Left lung (tissue), 10 donors: ENCODE data around the gene GNA15. TPM values are rescaled to one million over a fixed set of nuclear protein-coding genes. Genes with fewer than 3 reads are reported as not detected.

ENCODE experiments used
- ATAC-seq: fragments of 200-7000 bp; cut with Tn5 transposase; one replicate; pipeline ENCODE4 v1.9.1; 2020; ENCODE audit warnings: moderate library complexity
- DNase-seq, 4 donors: peaks; one replicate each; pipeline ENCODE4 v3.0.0-alpha.2; 2013 to 2020
- H3K27ac ChIP-seq, 2 donors: fragments of 200-600 bp; sonication (generic) in 1 of 2; one replicate each; pipeline versions ENCODE4 v1.5.0 to v1.8.0; 2020 to 2021
- H3K27me3 ChIP-seq, 2 donors: fragments of 200-600 bp; sonication (generic) in 1 of 2; one replicate each; pipeline versions ENCODE4 v1.5.0 to v1.8.0; 2020 to 2021
- H3K36me3 ChIP-seq, 2 donors: fragments of 200-600 bp; sonication (generic) in 1 of 2; one replicate each; pipeline versions ENCODE4 v1.5.0 to v1.8.0; 2020 to 2021
- H3K4me1 ChIP-seq, 2 donors: fragments of 200-600 bp; one replicate each; pipeline ENCODE4 v1.8.0; 2021
- H3K4me3 ChIP-seq, 2 donors: fragments of 200-600 bp; sonication (generic) in 1 of 2; one replicate each; pipeline versions ENCODE4 v1.5.0 to v1.8.0; 2020 to 2021; ENCODE audit warnings: mild to moderate bottlenecking in 1 of 2
- H3K9me3 ChIP-seq, 2 donors: fragments of 200-600 bp; sonication (generic) in 1 of 2; one replicate each; pipeline versions ENCODE4 v1.5.0 to v1.8.0; 2020 to 2021
- CTCF ChIP-seq, 2 donors: fragments of 200-600 bp; sonication (generic) in 1 of 2; IDR thresholded peaks; one replicate each; pipeline versions ENCODE4 v1.5.0 to v1.8.0; 2021; ENCODE audit warnings: antibody characterized with exemption in 2 of 2
- intact Hi-C, 2 donors: fragments of 100-400 bp; cut with DNase I; formaldehyde crosslinking; loops; one replicate each; pipeline versions ENCODE4 v1.11.2 to v1.14.2; 2022
- polyA plus RNA-seq, 6 donors: library from polyadenylated mRNA; unstranded; fragments of 120-200 nt; gene quantifications; one replicate each; pipeline ENCODE4 v1.2.1, GENCODE V29; 2013; ENCODE audit not compliant: insufficient read length in 6 of 6
- total RNA-seq, 2 donors: library from RNA; stranded (reverse); fragmentation: NEBNext Ultra II Directional; extraction: Animal tissue kit (Norgen Biotek cat#: 25700); gene quantifications; one replicate each; pipeline ENCODE4 v1.2.1, GENCODE V29; 2021
- donor health status: DM: no; HTN: yes; CAD: no.
- donor health status: DM: no; HTN: no; CAD: no.

The GNA15 gene
- total and polyA plus RNA-seq, 8 donors: 1.8 to 35.9 (median 2.8) TPM

DNA sequence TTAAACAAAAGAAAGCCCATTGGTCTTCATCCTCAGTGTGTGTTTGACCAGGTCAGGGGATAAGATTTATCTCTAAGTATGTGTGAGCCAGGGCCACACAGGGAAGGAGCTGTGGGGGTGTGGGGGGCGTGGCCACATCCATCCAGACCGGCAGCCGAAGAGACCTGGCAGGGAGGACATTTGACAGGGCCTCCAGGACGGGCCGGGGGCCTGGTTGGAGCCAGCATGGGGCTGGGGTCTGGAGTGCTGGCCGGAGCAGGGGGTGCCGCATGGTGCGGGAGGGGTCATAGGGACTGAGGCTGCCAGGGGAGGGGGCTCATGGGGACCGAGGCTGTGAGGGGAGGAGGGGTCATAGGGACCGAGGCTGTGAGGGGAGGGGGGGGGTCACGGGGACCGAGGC, 20.4 kb upstream of the GNA15 start:
- no peak for ATAC-seq
- peak in 1 of 4 donors; percentile 79 for DNase-seq
- no peak overlapping the region for H3K27ac ChIP-seq
- intact Hi-C loops: no loop called here
- H3K9me3 ChIP-seq: no peaks in the 10 kb centered on the region
- no peak for TF ChIP-seq CTCF (IDR thresholded peaks at IDR 0.05)
- peaks cover 0 to 71% of the 10 kb centered on the region in 2 donors for H3K36me3 ChIP-seq
- H3K4me1 ChIP-seq: no peaks in the 10 kb centered on the region
- no peak overlapping the region for H3K4me3 ChIP-seq
- H3K27me3 ChIP-seq: no peaks in the 10 kb centered on the region

- Histone ChIP-seq H3K36me3 (peaks cover 0 to 71% of the 10 kb centered on the region in 2 donors), H3K4me3 (no peak overlapping the region), H3K4me1 (no peaks in the 10 kb centered on the region), H3K27ac (no peak overlapping the region), H3K9me3 (no peaks in the 10 kb centered on the region), H3K27me3 (no peaks in the 10 kb centered on the region)
- intact Hi-C loops: no loop called here
- DNase-seq (peak in 1 of 4 donors; percentile 69), ATAC-seq (no peak)
- TF ChIP-seq CTCF (IDR thresholded peaks at IDR 0.05): no peak
Observed at GRCh38 chr19:3115916-3116602, 19.8 kb upstream of the GNA15 start.

- Histone ChIP-seq H3K36me3 (peaks cover 0 to 74% of the 10 kb centered on the region in 2 donors), H3K4me1 (no peaks in the 10 kb centered on the region)
- intact Hi-C loops: no loop called here
Observed at GRCh38 chr19:3116621-3117020, 19.2 kb upstream of the GNA15 start.

GRCh38 chr19:3117716-3118115, 18.1 kb upstream of the GNA15 start:
- intact Hi-C loops: no loop called here
- peaks cover 0 to 85% of the 10 kb centered on the region in 2 donors for H3K36me3 ChIP-seq
- no peak for ATAC-seq

More at GRCh38 chr19:3116621-3117020, 19.2 kb upstream of the GNA15 start:
- Histone ChIP-seq H3K27me3 (no peaks in the 10 kb centered on the region), H3K4me3 (no peak overlapping the region), H3K9me3 (no peaks in the 10 kb centered on the region), H3K27ac (no peak overlapping the region)
- no peak for TF ChIP-seq CTCF (IDR thresholded peaks at IDR 0.05)
- DNase-seq (peak in 1 of 4 donors; percentile 51), ATAC-seq (no peak)

More at GRCh38 chr19:3117716-3118115, 18.1 kb upstream of the GNA15 start:
- Histone ChIP-seq H3K4me3 (no peak overlapping the region), H3K27ac (no peak overlapping the region), H3K9me3 (no peaks in the 10 kb centered on the region), H3K4me1 (no peaks in the 10 kb centered on the region), H3K27me3 (no peaks in the 10 kb centered on the region)
- no peak for TF ChIP-seq CTCF (IDR thresholded peaks at IDR 0.05)
- peak in 1 of 4 donors; percentile 54 for DNase-seq
